Measurements from ENCODE around the gene CSRP2. TPM values are rescaled to one million over a fixed set of nuclear protein-coding genes. Genes with fewer than 3 reads are reported as not detected.

Gene CSRP2
- polyA plus RNA-seq, 1 donor from 2014 or later: 0.09 TPM

Other genes with a start within 250 kb of the CSRP2 start
- 10.4 TPM for gene ZDHHC17, start 114.9 kb downstream of the CSRP2 start, polyA plus RNA-seq
- not detected for gene E2F7, start 186.6 kb upstream of the CSRP2 start, polyA plus RNA-seq